Heart left ventricle (tissue), 16 donors: ENCODE data around the gene CACNA1E. TPM values are rescaled to one million over a fixed set of nuclear protein-coding genes. Genes with fewer than 3 reads are reported as not detected.

Experiments used
- ATAC-seq, 4 donors: fragments of 200-7000 bp; cut with Tn5 transposase; one replicate each; pipeline ENCODE4 v1.9.1; 2020 to 2022; ENCODE audit warnings: moderate library complexity in 4 of 4, mild to moderate bottlenecking in 3 of 4, moderate number of reproducible peaks in 1 of 4
- DNase-seq, 5 donors: peaks; one replicate each; pipeline ENCODE4 v3.0.0-alpha.2; 2020
- H3K27ac ChIP-seq, 12 donors: fragments of 200-600 bp; sonication (generic) in 4 of 12; one replicate each; pipeline versions ENCODE4 v1.5.0 to v1.8.0; 2016 to 2022; ENCODE audit warnings: mild to moderate bottlenecking in 2 of 12
- H3K27me3 ChIP-seq, 9 donors: fragments of 200-600 bp; sonication (generic) in 2 of 9; one replicate each; pipeline versions ENCODE4 v1.5.1 to v1.8.0; 2016 to 2022; ENCODE audit warnings: mild to moderate bottlenecking in 3 of 9
- H3K36me3 ChIP-seq, 9 donors: fragments of 200-600 bp; sonication (generic) in 2 of 9; one replicate each; pipeline versions ENCODE4 v1.5.0 to v1.8.0; 2018 to 2022; ENCODE audit warnings: mild to moderate bottlenecking in 2 of 9
- H3K4me1 ChIP-seq, 12 donors: fragments of 200-600 bp; sonication (generic) in 4 of 12; one replicate each; pipeline versions ENCODE4 v1.5.0 to v1.8.0; 2016 to 2022; ENCODE audit warnings: mild to moderate bottlenecking in 3 of 12
- H3K4me3 ChIP-seq, 12 donors: fragments of 200-600 bp; sonication (generic) in 4 of 12; one replicate each; pipeline versions ENCODE4 v1.5.0 to v1.8.0; 2017 to 2022; ENCODE audit warnings: mild to moderate bottlenecking in 9 of 12, moderate library complexity in 4 of 12
- H3K9me3 ChIP-seq, 12 donors: fragments of 200-600 bp; sonication (generic) in 4 of 12; one replicate each; pipeline versions ENCODE4 v1.5.0 to v1.8.0; 2016 to 2022; ENCODE audit warnings: mild to moderate bottlenecking in 1 of 12
- POLR2A ChIP-seq, 2 donors: fragments of 450-650 bp; IDR thresholded peaks; one replicate each; pipeline ENCODE4 v1.6.1; 2017; ENCODE audit warnings: antibody characterized with exemption in 2 of 2, mild to moderate bottlenecking in 2 of 2, moderate library complexity in 2 of 2
- WGBS, 4 donors: extraction: QIAGEN DNeasy Blood & Tissue Kit in 2 of 4; methylation state at CpG; one replicate each; pipeline versions ENCODE4 v1.1.5 to v1.1.7; 2013 to 2018; 5-methylcytosine and 5-hydroxymethylcytosine counted together
- intact Hi-C, 10 donors: fragments of 100-400 bp; cut with DNase I; formaldehyde crosslinking; loops; one replicate each; pipeline versions ENCODE4 v1.11.1 to v1.14.2; 2022
- polyA plus RNA-seq, 2 donors: library from polyadenylated mRNA; stranded (reverse); fragments of 200-250 nt; gene quantifications; one replicate each; pipeline ENCODE4 v1.2.3, GENCODE V29; 2013
- total RNA-seq, 9 donors: library from RNA; depleted of rRNA in 2 of 9; stranded (reverse); fragments of >200 nt in 2 of 9; fragmentation: NEBNext Ultra II Directional in 3 of 9; extraction: Animal tissue kit (Norgen Biotek cat#: 25700) in 3 of 9; gene quantifications; one replicate each; pipeline versions ENCODE4 v1.1.0 to v1.2.4, GENCODE V29; 2016 to 2023
- TF ChIP-seq, protein P1 (sequence below), 12 donors: fragments of 200-600 bp; sonication (generic) in 4 of 12; IDR thresholded peaks; one replicate each; pipeline versions ENCODE4 v1.5.0 to v1.8.0; 2018 to 2022; ENCODE audit warnings: antibody characterized with exemption in 12 of 12, mild to moderate bottlenecking in 5 of 12
- donor health status: ischemic (EF 13 %, LVEDD 7.1; RV severe dilation, severe dysfunction).
- donor health status: healthy with polysubstance abuse.
- donor health status: DM: no; HTN: yes; CAD: no.
- donor health status: DM: no; HTN: no; CAD: no.
- donor health status: ischemic (EF 25% LVEDD 6.9; RV normal size, moderate dysfunction).
- donor health status: ischemic (EF 25% LVEDD 5.7; RV mildly dilated, moderate dysfunction).
- donor health status: healthy.
- donor health status: DM: yes; HTN: yes; CAD: no.
- donor health status: ischemic (EF 35%, LVEDD 5.7; RV mildly dilated, moderate dysfunction).
- donor health status: nonischemic (EF 11% LVEDD 7.7; RV severe dilation, severe dysfunction).
- donor health status: DM: yes; HTN: yes; CAD: no.
- donor health status: PGD.
- donor health status: ischemic (EF 29% LVEDD 5.4; RV normal size, mild dysfunction).
- donor health status: nonischemic (EF 23%, LVEDD 6.1; RV moderate dilation, normal function).

The CACNA1E gene
- total and polyA plus RNA-seq, 11 donors = 0.02 to 1.9 (median 0.10) TPM

DNA sequence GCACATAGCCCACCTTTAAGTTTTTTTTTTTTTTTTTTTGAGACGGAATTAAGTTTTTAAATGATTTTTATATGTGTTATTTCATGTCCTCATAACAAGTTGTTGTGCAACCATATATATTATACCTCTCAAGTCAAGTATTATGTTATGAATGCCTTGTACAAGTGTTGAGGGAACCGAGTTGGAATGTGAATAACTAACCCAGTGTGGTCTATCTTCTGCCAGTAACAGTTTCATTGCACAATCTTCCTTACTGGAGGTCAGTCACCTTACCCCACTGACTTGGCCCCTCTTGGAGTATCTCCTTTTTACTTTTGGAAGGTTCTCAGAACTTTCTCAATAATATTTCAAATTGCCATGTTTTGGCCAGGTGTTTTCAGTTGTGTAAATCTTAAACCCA is 201.9 kb downstream of the CACNA1E start:
- no peak for DNase-seq
- Histone ChIP-seq H3K27ac (no peak overlapping the region), H3K9me3 (peaks cover 0 to under 1% (median 0%) of the 10 kb centered on the region in 12 donors), H3K36me3 (no peaks in the 10 kb centered on the region), H3K4me1 (no peaks in the 10 kb centered on the region), H3K27me3 (peaks cover 0 to 19% (median 0%) of the 10 kb centered on the region in 9 donors), H3K4me3 (no peak overlapping the region)
- intact Hi-C loops = no loop called here
- ATAC-seq = no peak
- WGBS, 4 donors = 76 to 80% (median 76%) methylated on average over 2 of the region's 2 CpGs
- TF ChIP-seq POLR2A (IDR thresholded peaks at IDR 0.05) = no peak
- TF ChIP-seq, protein P1, sequence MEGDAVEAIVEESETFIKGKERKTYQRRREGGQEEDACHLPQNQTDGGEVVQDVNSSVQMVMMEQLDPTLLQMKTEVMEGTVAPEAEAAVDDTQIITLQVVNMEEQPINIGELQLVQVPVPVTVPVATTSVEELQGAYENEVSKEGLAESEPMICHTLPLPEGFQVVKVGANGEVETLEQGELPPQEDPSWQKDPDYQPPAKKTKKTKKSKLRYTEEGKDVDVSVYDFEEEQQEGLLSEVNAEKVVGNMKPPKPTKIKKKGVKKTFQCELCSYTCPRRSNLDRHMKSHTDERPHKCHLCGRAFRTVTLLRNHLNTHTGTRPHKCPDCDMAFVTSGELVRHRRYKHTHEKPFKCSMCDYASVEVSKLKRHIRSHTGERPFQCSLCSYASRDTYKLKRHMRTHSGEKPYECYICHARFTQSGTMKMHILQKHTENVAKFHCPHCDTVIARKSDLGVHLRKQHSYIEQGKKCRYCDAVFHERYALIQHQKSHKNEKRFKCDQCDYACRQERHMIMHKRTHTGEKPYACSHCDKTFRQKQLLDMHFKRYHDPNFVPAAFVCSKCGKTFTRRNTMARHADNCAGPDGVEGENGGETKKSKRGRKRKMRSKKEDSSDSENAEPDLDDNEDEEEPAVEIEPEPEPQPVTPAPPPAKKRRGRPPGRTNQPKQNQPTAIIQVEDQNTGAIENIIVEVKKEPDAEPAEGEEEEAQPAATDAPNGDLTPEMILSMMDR (IDR thresholded peaks at IDR 0.05) = no peak

DNA sequence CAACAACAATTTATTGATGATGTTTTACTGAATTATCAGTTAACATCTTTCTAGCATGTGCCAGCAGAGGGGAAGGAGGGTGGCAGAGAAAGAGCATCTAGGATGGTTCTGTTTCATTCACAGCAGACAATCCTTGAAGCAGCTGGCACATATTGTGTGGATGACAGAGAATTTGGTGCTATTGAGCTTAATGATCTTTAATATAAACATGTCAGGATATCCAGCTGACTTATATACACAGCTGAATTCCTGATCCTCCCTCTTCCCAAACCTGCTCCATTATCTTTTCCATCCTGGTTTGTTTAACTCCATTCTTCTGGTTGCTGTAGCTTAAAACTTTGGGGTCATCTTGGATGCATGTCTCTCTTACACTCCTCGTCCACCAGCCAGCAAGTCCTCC is 218.6 kb downstream of the CACNA1E start:
- Histone ChIP-seq H3K27ac (no peak overlapping the region), H3K9me3 (no peaks in the 10 kb centered on the region), H3K27me3 (peaks cover 0 to 6% (median 0%) of the 10 kb centered on the region in 9 donors), H3K36me3 (no peaks in the 10 kb centered on the region), H3K4me3 (no peak overlapping the region), H3K4me1 (no peaks in the 10 kb centered on the region)
- TF ChIP-seq, protein P1 (IDR thresholded peaks at IDR 0.05) = no peak
- no peak for TF ChIP-seq POLR2A (IDR thresholded peaks at IDR 0.05)
- intact Hi-C loops = loop anchor here in 1 of 10 donors (2.0 kb wide), 1 partner anchor 19 kb away; no protein-coding TSS in a partner anchor
- no peak for ATAC-seq
- DNase-seq = no peak
- 45 to 48% (median 46%) methylated on average over 1 of the region's 1 CpG for WGBS, 4 donors

DNA sequence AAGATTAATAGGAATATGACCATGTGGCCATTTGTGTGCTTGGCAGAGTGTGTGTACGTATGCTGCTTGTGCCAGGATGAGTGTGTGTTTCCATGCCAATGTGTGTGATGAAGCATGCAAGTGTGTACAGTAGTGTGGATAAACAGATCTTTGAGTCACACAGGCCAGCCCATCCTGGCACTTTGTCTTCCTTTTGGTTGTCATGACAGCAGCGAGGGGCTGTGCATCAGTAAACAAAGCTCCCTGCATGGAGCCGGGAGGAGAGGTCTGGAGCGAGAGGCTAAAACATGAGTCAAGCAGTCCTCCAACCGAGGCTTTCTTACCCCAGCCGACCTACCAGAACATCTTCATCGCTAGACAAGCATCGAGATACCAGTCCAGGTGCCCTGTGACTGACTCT is 221.2 kb downstream of the CACNA1E start:
- H3K27me3 ChIP-seq = peaks cover 0 to 6% (median 0%) of the 10 kb centered on the region in 9 donors
- no peak overlapping the region for H3K4me3 ChIP-seq
- DNase-seq = no peak
- ATAC-seq = no peak
- H3K27ac ChIP-seq = no peak overlapping the region
- intact Hi-C loops = no loop called here
- 53 to 67% (median 62%) methylated on average over 6 to 8 of the region's 8 CpGs for WGBS, 4 donors
- no peaks in the 10 kb centered on the region for H3K36me3 ChIP-seq
- no peak for TF ChIP-seq POLR2A (IDR thresholded peaks at IDR 0.05)
- TF ChIP-seq, protein P1 (IDR thresholded peaks at IDR 0.05) = no peak
- H3K4me1 ChIP-seq = no peaks in the 10 kb centered on the region
- H3K9me3 ChIP-seq = no peaks in the 10 kb centered on the region

DNA sequence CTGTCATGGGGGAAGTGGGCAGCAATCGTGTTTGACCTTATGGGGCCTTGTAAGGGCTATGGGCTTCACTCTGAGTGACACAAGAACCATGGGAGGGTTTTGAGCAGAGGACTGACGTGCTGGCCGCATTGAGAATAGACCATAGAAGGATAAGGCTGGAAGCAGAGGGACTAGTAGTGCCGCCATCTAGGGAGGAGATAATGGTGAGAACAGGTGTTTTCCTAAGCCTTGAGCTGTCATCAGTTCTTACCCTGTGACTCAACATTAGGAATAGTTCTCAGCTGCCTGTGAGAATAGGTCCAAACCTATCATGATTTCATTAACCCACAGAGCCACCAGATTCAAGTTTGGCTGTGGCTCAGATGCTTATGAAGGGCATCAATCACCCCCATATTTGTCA is 228.5 kb downstream of the CACNA1E start:
- no peak overlapping the region for H3K27ac ChIP-seq
- TF ChIP-seq, protein P1 (IDR thresholded peaks at IDR 0.05) = no peak
- no peaks in the 10 kb centered on the region for H3K36me3 ChIP-seq
- H3K27me3 ChIP-seq = peaks cover 0 to 24% (median 0%) of the 10 kb centered on the region in 9 donors
- no peaks in the 10 kb centered on the region for H3K9me3 ChIP-seq
- 61 to 65% (median 64%) methylated on average over 4 of the region's 4 CpGs for WGBS, 4 donors
- intact Hi-C loops = no loop called here
- H3K4me3 ChIP-seq = no peak overlapping the region
- ATAC-seq = no peak
- DNase-seq = no peak
- H3K4me1 ChIP-seq = no peaks in the 10 kb centered on the region
